ENCODE data around the gene ING3. TPM values are rescaled to one million over a fixed set of nuclear protein-coding genes. Genes with fewer than 3 reads are reported as not detected.

ING3 gene
- polyA plus RNA-seq, 3 donors, result 22.3 to 26.9 (median 25.9) TPM

DNA sequence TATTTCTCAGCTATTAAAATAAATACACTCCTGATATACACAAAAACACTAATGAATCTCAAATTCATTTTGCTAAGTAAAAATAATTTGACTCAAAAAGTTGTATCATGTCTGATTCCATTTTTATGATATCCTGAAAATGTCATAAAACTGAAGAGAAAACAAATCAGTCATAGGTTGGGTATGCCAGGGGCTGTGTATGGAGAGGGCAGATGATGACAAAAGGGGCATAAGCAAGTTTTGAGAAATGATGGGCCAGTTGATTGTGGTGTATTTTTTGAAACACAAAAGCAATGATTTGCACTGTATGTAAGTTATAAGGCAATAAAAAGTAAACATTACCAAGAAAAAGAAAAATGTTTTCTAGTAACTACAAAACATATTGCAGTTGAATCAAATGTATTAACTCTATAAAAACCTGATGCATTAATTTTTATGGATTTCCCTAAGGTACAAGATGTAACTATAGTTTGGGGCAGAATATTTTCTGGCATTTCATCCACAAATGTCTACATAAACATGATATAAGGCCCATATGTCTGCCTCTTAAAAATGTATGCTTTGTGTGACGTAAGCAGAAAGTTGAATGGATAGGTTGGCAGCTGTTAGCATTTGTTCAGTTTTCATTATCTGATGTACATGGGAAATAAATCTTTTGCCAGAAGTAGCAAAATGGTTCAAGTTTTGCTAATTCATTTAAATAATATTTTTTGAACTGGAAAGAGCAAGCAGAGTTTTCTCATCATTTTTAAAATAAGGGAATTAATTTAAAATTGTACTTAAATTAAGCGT is 35.1 kb upstream of the ING3 start:
- intact Hi-C loops (cut with micrococcal nuclease), result no loop called here
- Histone ChIP-seq H2AFZ (ENCODE audit: insufficient read depth, low read depth, low read length, poor library complexity, severe bottlenecking) (no peak overlapping the region), H3K27me3 (ENCODE audit: control insufficient read depth in 2 of 2, insufficient read depth in 2 of 2, low read length in 2 of 2) (no peaks in the 10 kb centered on the region), H3K9ac (ENCODE audit: insufficient read depth, low read length, poor library complexity, severe bottlenecking) (no peak overlapping the region), H3K4me2 (replicated peaks; ENCODE audit: extremely low read depth, low read length, poor library complexity, severe bottlenecking) (no peak overlapping the region), H3K79me2 (ENCODE audit: insufficient read depth, low read length) (no peaks in the 10 kb centered on the region), H3K9me3 (replicated peaks in 1 of 2; ENCODE audit: control insufficient read depth in 1 of 2, insufficient read depth in 1 of 2, low read length in 2 of 2) (no peaks in the 10 kb centered on the region), H4K20me1 (ENCODE audit: insufficient read depth, low read length) (no peaks in the 10 kb centered on the region), H3K36me3 (replicated peaks in 1 of 2; ENCODE audit: control insufficient read depth in 1 of 2, insufficient read depth in 2 of 2, low read length in 2 of 2) (no peaks in the 10 kb centered on the region), H3K27ac (ENCODE audit: low read depth in 1 of 2, low read length in 2 of 2) (no peak overlapping the region), H3K4me3 (replicated peaks in 1 of 3; ENCODE audit: low read depth in 2 of 3, low read length in 3 of 3) (no peak overlapping the region), H3K4me1 (ENCODE audit: control insufficient read depth in 1 of 2, insufficient read depth in 2 of 2, low read length in 2 of 2) (no peaks in the 10 kb centered on the region)
- Mint-ChIP-seq H3K27ac (no peak overlapping the region), H3K27me3 (ENCODE audit: low read depth in 3 of 3) (peaks cover 0 to 2% (median 0%) of the 10 kb centered on the region in 3 donors), H3K9me3 (peaks cover 0 to 5% (median 0%) of the 10 kb centered on the region in 7 donors), H3K36me3 (no peaks in the 10 kb centered on the region), H3K4me3 (no peak overlapping the region), H3K4me1 (no peaks in the 10 kb centered on the region)
- DNase-seq, result no peak
- TF ChIP-seq, protein P1, sequence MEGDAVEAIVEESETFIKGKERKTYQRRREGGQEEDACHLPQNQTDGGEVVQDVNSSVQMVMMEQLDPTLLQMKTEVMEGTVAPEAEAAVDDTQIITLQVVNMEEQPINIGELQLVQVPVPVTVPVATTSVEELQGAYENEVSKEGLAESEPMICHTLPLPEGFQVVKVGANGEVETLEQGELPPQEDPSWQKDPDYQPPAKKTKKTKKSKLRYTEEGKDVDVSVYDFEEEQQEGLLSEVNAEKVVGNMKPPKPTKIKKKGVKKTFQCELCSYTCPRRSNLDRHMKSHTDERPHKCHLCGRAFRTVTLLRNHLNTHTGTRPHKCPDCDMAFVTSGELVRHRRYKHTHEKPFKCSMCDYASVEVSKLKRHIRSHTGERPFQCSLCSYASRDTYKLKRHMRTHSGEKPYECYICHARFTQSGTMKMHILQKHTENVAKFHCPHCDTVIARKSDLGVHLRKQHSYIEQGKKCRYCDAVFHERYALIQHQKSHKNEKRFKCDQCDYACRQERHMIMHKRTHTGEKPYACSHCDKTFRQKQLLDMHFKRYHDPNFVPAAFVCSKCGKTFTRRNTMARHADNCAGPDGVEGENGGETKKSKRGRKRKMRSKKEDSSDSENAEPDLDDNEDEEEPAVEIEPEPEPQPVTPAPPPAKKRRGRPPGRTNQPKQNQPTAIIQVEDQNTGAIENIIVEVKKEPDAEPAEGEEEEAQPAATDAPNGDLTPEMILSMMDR (IDR thresholded peaks at IDR 0.05), result no peak
- no CpG with 5 or more reads among the region's 2 CpGs for WGBS (ENCODE audit: insufficient coverage)

DNA sequence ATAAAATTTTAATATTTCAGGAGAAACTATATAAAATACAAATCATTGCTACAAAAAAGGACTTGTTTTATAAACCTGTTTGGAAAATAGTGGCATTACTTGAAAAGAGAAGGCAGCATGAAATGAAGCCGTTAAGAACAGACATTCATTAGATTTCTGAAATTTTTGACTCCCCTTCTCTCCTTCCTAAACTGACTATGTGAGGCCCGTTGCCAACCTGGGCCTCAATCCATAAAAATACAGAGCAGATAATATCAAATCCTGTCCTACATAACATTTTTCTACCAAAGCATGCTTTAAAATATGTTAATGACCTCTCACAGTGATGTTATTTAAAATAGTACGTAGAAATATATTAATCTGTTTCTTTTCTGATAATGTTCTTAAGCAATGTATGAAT is 34.5 kb upstream of the ING3 start:
- H2AFZ ChIP-seq (ENCODE audit: insufficient read depth, low read depth, low read length, poor library complexity, severe bottlenecking), result no peak overlapping the region
- H3K27ac ChIP-seq (ENCODE audit: low read depth in 1 of 2, low read length in 2 of 2), result no peak overlapping the region
- no peak overlapping the region for H3K4me3 Mint-ChIP-seq
- peaks cover 0 to 2% (median 0%) of the 10 kb centered on the region in 3 donors for H3K27me3 Mint-ChIP-seq (ENCODE audit: low read depth in 3 of 3)
- no peaks in the 10 kb centered on the region for H4K20me1 ChIP-seq (ENCODE audit: insufficient read depth, low read length)
- no CpG with 5 or more reads among the region's 3 CpGs for WGBS (ENCODE audit: insufficient coverage)
- H3K79me2 ChIP-seq (ENCODE audit: insufficient read depth, low read length), result no peaks in the 10 kb centered on the region
- no peaks in the 10 kb centered on the region for H3K27me3 ChIP-seq (ENCODE audit: control insufficient read depth in 2 of 2, insufficient read depth in 2 of 2, low read length in 2 of 2)
- intact Hi-C loops (cut with micrococcal nuclease), result no loop called here
- no peak for DNase-seq
- H3K4me3 ChIP-seq (replicated peaks in 1 of 3; ENCODE audit: low read depth in 2 of 3, low read length in 3 of 3), result no peak overlapping the region
- H3K9me3 Mint-ChIP-seq, result peaks cover 0 to 5% (median 0%) of the 10 kb centered on the region in 7 donors
- H3K9ac ChIP-seq (ENCODE audit: insufficient read depth, low read length, poor library complexity, severe bottlenecking), result no peak overlapping the region
- H3K4me2 ChIP-seq (replicated peaks; ENCODE audit: extremely low read depth, low read length, poor library complexity, severe bottlenecking), result no peak overlapping the region
- TF ChIP-seq, protein P1 (IDR thresholded peaks at IDR 0.05), result no peak
- no peaks in the 10 kb centered on the region for H3K36me3 ChIP-seq (replicated peaks in 1 of 2; ENCODE audit: control insufficient read depth in 1 of 2, insufficient read depth in 2 of 2, low read length in 2 of 2)
- no peaks in the 10 kb centered on the region for H3K36me3 Mint-ChIP-seq
- H3K4me1 ChIP-seq (ENCODE audit: control insufficient read depth in 1 of 2, insufficient read depth in 2 of 2, low read length in 2 of 2), result no peaks in the 10 kb centered on the region
- no peak overlapping the region for H3K27ac Mint-ChIP-seq
- H3K9me3 ChIP-seq (replicated peaks in 1 of 2; ENCODE audit: control insufficient read depth in 1 of 2, insufficient read depth in 1 of 2, low read length in 2 of 2), result no peaks in the 10 kb centered on the region
- H3K4me1 Mint-ChIP-seq, result no peaks in the 10 kb centered on the region
